Measurements from ENCODE around the gene CD274. TPM values are rescaled to one million over a fixed set of nuclear protein-coding genes. Genes with fewer than 3 reads are reported as not detected.

The CD274 gene
- total and polyA plus RNA-seq, 2 of the 8 experiments (the other 6 are each of a cell fraction or from before 2014, with no cell fraction given): 0.08 to 0.15 TPM

DNA sequence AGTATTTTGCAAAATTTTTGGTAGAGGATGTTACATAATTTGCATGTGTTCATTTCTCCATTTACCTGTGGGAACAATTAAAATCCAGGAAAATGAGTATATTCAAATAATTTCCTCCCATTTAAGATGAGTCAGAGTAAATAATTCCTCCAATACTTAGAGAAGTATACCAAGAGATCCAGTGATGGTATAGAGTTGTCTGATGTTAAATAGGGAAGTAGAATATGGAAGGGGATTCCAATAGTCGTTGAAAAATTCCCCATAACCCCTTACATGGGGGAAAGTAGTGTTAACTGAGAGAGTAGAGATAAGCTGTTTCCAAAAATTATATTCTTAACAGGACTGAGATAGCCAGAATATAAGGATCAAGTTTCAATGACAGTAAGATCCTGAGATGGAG, 15.7 kb downstream of the CD274 start:
- no peaks in the 10 kb centered on the region for H3K36me3 ChIP-seq (ENCODE audit: control insufficient read depth in 2 of 4, insufficient read depth in 4 of 4, low read length in 3 of 4)
- CTCF ChIA-PET (ENCODE audit: partially characterized antibody): interaction anchor here (2.3 kb wide), 1 partner anchor 134 kb away, joined by 5 read pairs; no protein-coding TSS in a partner anchor
- no peaks in the 10 kb centered on the region for H3K4me1 ChIP-seq (replicated peaks in 1 of 4; ENCODE audit: control insufficient read depth in 3 of 4, insufficient read depth in 4 of 4, low read length in 3 of 4)

More for the DNA sequence above, 15.7 kb downstream of the CD274 start:
- H3K4me3 ChIP-seq (ENCODE audit: extremely low read depth in 1 of 4, insufficient read depth in 2 of 4, low read depth in 3 of 4, low read length in 4 of 4): no peak overlapping the region
- H4K20me1 ChIP-seq (replicated peaks in 1 of 2; ENCODE audit: control insufficient read depth in 1 of 2, insufficient read depth in 2 of 2, low read length in 2 of 2): no peaks in the 10 kb centered on the region
- POLR2A ChIA-PET (ENCODE audit: partially characterized antibody): no interaction called here
- H2BK5ac ChIP-seq (ENCODE audit: low read depth, low read length): no peak overlapping the region
- 91% methylated on average over 1 of the region's 1 CpG; no CpG with 5 or more reads in 1 of the 2 experiments for WGBS, 2 experiments (ENCODE audit: extremely low coverage in 1 of 2, insufficient coverage in 1 of 2, insufficient read length in 1 of 2, insufficient replicate concordance in 2 of 2, low coverage in 1 of 2, low lambda C conversion rate in 2 of 2, missing lambda C conversion rate in 1 of 2)
- H3K56ac ChIP-seq (replicated peaks; ENCODE audit: insufficient read length, low read depth, low read length): no peak overlapping the region
- no peak overlapping the region for H3K4me2 ChIP-seq (ENCODE audit: insufficient read depth in 1 of 2, low read depth in 2 of 2, low read length in 2 of 2)
- no peak overlapping the region for H3K9ac ChIP-seq (replicated peaks in 1 of 4; ENCODE audit: extremely low read depth in 1 of 4, low read depth in 3 of 4, low read length in 3 of 4)
- H3K4ac ChIP-seq (replicated peaks; ENCODE audit: insufficient read length, low read depth, low read length): no peak overlapping the region
- no peak overlapping the region for H4K8ac ChIP-seq (ENCODE audit: extremely low read depth, insufficient read depth, low read length)
- H3K9me3 ChIP-seq (ENCODE audit: insufficient read depth in 2 of 2, low read depth in 1 of 2, low read length in 1 of 2): no peaks in the 10 kb centered on the region
- H2AK5ac ChIP-seq (ENCODE audit: low read depth, low read length): no peak overlapping the region
- no peak overlapping the region for H2BK15ac ChIP-seq (ENCODE audit: low read length)
- FAIRE-seq (no peak), DNase-seq (ENCODE audit: low read depth in 1 of 2, low spot score in 2 of 2) (no peak)
- no peak overlapping the region for H3K18ac ChIP-seq (ENCODE audit: extremely low read depth, low read length)
- no peak overlapping the region for H2BK120ac ChIP-seq (replicated peaks; ENCODE audit: low read depth, low read length)
- no peak overlapping the region for H2AFZ ChIP-seq (ENCODE audit: low read length)
- no peaks in the 10 kb centered on the region for H3K79me1 ChIP-seq (ENCODE audit: low read depth, low read length)
- H3K23me2 ChIP-seq (ENCODE audit: low read depth, low read length): no peaks in the 10 kb centered on the region
- no peaks in the 10 kb centered on the region for H3K27me3 ChIP-seq (replicated peaks in 1 of 4; ENCODE audit: control insufficient read depth in 3 of 4, extremely low read depth in 1 of 4, insufficient read depth in 3 of 4, low read length in 3 of 4)
- no peak overlapping the region for H3K23ac ChIP-seq (ENCODE audit: insufficient read length)
- H2BK12ac ChIP-seq (ENCODE audit: low read depth, low read length): no peak overlapping the region
- H3K79me2 ChIP-seq (ENCODE audit: control insufficient read depth in 1 of 2, insufficient read depth in 2 of 2, low read length in 2 of 2): no peaks in the 10 kb centered on the region
- no peak overlapping the region for H3K14ac ChIP-seq (ENCODE audit: insufficient read length)
- H4K5ac ChIP-seq (ENCODE audit: insufficient read length, low read depth, low read length): no peak overlapping the region
- H4K91ac ChIP-seq (replicated peaks; ENCODE audit: insufficient read length, low read length): no peak overlapping the region
- H3K27ac ChIP-seq (ENCODE audit: low read depth, low read length): no peak overlapping the region
- H2BK20ac ChIP-seq (ENCODE audit: low read length): no peak overlapping the region
